HG03108 (cell line): ENCODE results near the gene TESPA1.
"Not testable (repeated sequence)": the region's sequence is repeated elsewhere in the genome, so short reads cannot be mapped to it uniquely, and the experiment has no call there.

ENCODE experiments used
- ATAC-seq: cut with Tn5 transposase; IDR thresholded peaks from one replicate; pipeline ENCODE4 v1.9.1; 2021; ENCODE audit warnings: moderate library complexity; ENCODE audit not compliant: unreplicated experiment

The TESPA1 gene

GRCh38 chr12:54986773-54987172 lies 2.2 kb upstream of the TESPA1 start:
- not testable (repeated sequence) for ATAC-seq

GRCh38 chr12:54983536-54984101 lies 943 bp downstream of the TESPA1 start:
- no peak for ATAC-seq

- ATAC-seq = no peak
These were observed 2.8 kb downstream of the TESPA1 start for GRCh38 chr12:54981796-54982195.

- no peak for ATAC-seq
These were observed 4.2 kb downstream of the TESPA1 start for GRCh38 chr12:54980341-54980740.

GRCh38 chr12:54977857-54978256 lies 6.7 kb downstream of the TESPA1 start:
- no peak for ATAC-seq

GRCh38 chr12:54977155-54977554 lies 7.4 kb downstream of the TESPA1 start:
- no peak for ATAC-seq

- ATAC-seq = no peak
These were observed 8.7 kb downstream of the TESPA1 start for GRCh38 chr12:54975875-54976274.

GRCh38 chr12:54975272-54975671 lies 9.3 kb downstream of the TESPA1 start:
- ATAC-seq = no peak

- no peak for ATAC-seq
These were observed 10.3 kb downstream of the TESPA1 start for GRCh38 chr12:54974279-54974678.

- no peak for ATAC-seq
These were observed 11.0 kb downstream of the TESPA1 start for GRCh38 chr12:54973556-54973955.

- no peak for ATAC-seq
These were observed 13.8 kb downstream of the TESPA1 start for GRCh38 chr12:54970741-54971140.

GRCh38 chr12:54968181-54968730 lies 16.3 kb downstream of the TESPA1 start:
- ATAC-seq = no peak

GRCh38 chr12:54967461-54967860 lies 17.1 kb downstream of the TESPA1 start:
- no peak for ATAC-seq

- ATAC-seq = no peak
These were observed 23.4 kb downstream of the TESPA1 start for GRCh38 chr12:54961190-54961589.

- ATAC-seq = no peak
These were observed 25.1 kb downstream of the TESPA1 start for GRCh38 chr12:54959291-54960018.

GRCh38 chr12:54958048-54958658 lies 26.4 kb downstream of the TESPA1 start:
- ATAC-seq = no peak

- ATAC-seq = no peak
These were observed 27.5 kb downstream of the TESPA1 start for GRCh38 chr12:54956818-54957641.

GRCh38 chr12:54956322-54956721 lies 28.2 kb downstream of the TESPA1 start:
- ATAC-seq = no peak

- no peak for ATAC-seq
These were observed 29.8 kb downstream of the TESPA1 start for GRCh38 chr12:54954801-54955200.

GRCh38 chr12:54954228-54954627 lies 30.3 kb downstream of the TESPA1 start:
- ATAC-seq = no peak

- no peak for ATAC-seq
These were observed 34.4 kb downstream of the TESPA1 start for GRCh38 chr12:54950071-54950727.
